Measurements from ENCODE around the gene BCR. TPM values are rescaled to one million over a fixed set of nuclear protein-coding genes. Genes with fewer than 3 reads are reported as not detected.

Gene BCR
- polyA plus RNA-seq, 1 donor from 2014 or later: 57.5 TPM

- Histone ChIP-seq H3K27me3 (ENCODE audit: insufficient read depth, low read depth, low read length) (no peaks in the 10 kb centered on the region), H3K79me2 (replicated peaks; ENCODE audit: insufficient read depth, low read length) (no peaks in the 10 kb centered on the region), H3K9ac (ENCODE audit: low read length) (no peak overlapping the region), H3K4me2 (ENCODE audit: low read length) (no peak overlapping the region), H4K20me1 (ENCODE audit: insufficient read depth) (no peaks in the 10 kb centered on the region), H2AFZ (ENCODE audit: low read depth, low read length) (no peak overlapping the region), H3F3A (ENCODE audit: insufficient read depth, low read length, poor library complexity, severe bottlenecking) (no peaks in the 10 kb centered on the region), H3K36me3 (ENCODE audit: insufficient read depth, low read length) (no peaks in the 10 kb centered on the region), H3K27ac (ENCODE audit: low read length) (no peak overlapping the region), H3K9me3 (ENCODE audit: low read length) (no peaks in the 10 kb centered on the region), H3K9me2 (ENCODE audit: insufficient read depth, low read length) (no peaks in the 10 kb centered on the region), H3K4me3 (ENCODE audit: low read length) (no peak overlapping the region)
- TF ChIP-seq TAF1 (IDR thresholded peaks at IDR 0.05; ENCODE audit: low read depth): no peak
- TF ChIP-seq RAD21 (conservative IDR thresholded peaks at IDR 0.05): no peak
Observed at GRCh38 chr22:23272834-23273233, 92.5 kb downstream of the BCR start.

- Histone ChIP-seq H2AFZ (ENCODE audit: low read depth, low read length) (no peak overlapping the region), H3F3A (ENCODE audit: insufficient read depth, low read length, poor library complexity, severe bottlenecking) (no peaks in the 10 kb centered on the region), H3K27ac (ENCODE audit: low read length) (no peak overlapping the region), H3K9me2 (ENCODE audit: insufficient read depth, low read length) (no peaks in the 10 kb centered on the region), H3K4me2 (ENCODE audit: low read length) (no peak overlapping the region), H3K79me2 (replicated peaks; ENCODE audit: insufficient read depth, low read length) (no peaks in the 10 kb centered on the region), H3K27me3 (ENCODE audit: insufficient read depth, low read depth, low read length) (no peaks in the 10 kb centered on the region), H3K9ac (ENCODE audit: low read length) (no peak overlapping the region), H3K4me3 (ENCODE audit: low read length) (no peak overlapping the region), H3K36me3 (ENCODE audit: insufficient read depth, low read length) (no peaks in the 10 kb centered on the region), H3K9me3 (ENCODE audit: low read length) (no peaks in the 10 kb centered on the region), H4K20me1 (ENCODE audit: insufficient read depth) (no peaks in the 10 kb centered on the region)
- TF ChIP-seq TAF1 (IDR thresholded peaks at IDR 0.05; ENCODE audit: low read depth) (no peak), MXI1 (conservative IDR thresholded peaks at IDR 0.05; ENCODE audit: poor library complexity, severe bottlenecking) (no peak), SMC3 (conservative IDR thresholded peaks at IDR 0.05; ENCODE audit: poor library complexity) (no peak)
Observed at GRCh38 chr22:23273445-23274145, 93.3 kb downstream of the BCR start.

GRCh38 chr22:23274146-23274526, 93.8 kb downstream of the BCR start:
- Histone ChIP-seq H3K9me3 (ENCODE audit: low read length) (no peaks in the 10 kb centered on the region), H3K9ac (ENCODE audit: low read length) (no peak overlapping the region), H3K36me3 (ENCODE audit: insufficient read depth, low read length) (no peaks in the 10 kb centered on the region), H3K4me2 (ENCODE audit: low read length) (no peak overlapping the region), H4K20me1 (ENCODE audit: insufficient read depth) (no peaks in the 10 kb centered on the region), H2AFZ (ENCODE audit: low read depth, low read length) (no peak overlapping the region), H3K79me2 (replicated peaks; ENCODE audit: insufficient read depth, low read length) (no peaks in the 10 kb centered on the region), H3K9me2 (ENCODE audit: insufficient read depth, low read length) (no peaks in the 10 kb centered on the region), H3F3A (ENCODE audit: insufficient read depth, low read length, poor library complexity, severe bottlenecking) (no peaks in the 10 kb centered on the region), H3K27me3 (ENCODE audit: insufficient read depth, low read depth, low read length) (no peaks in the 10 kb centered on the region), H3K27ac (ENCODE audit: low read length) (no peak overlapping the region), H3K4me3 (ENCODE audit: low read length) (no peak overlapping the region)
- TF ChIP-seq EP300 (conservative IDR thresholded peaks at IDR 0.05; ENCODE audit: poor library complexity, severe bottlenecking) (no peak), EZH2 (IDR thresholded peaks at IDR 0.05; ENCODE audit: borderline replicate concordance, insufficient read depth, low read length, poor library complexity, severe bottlenecking) (no peak), REST (IDR thresholded peaks at IDR 0.05; ENCODE audit: borderline replicate concordance) (no peak), RAD21 (conservative IDR thresholded peaks at IDR 0.05) (no peak), MXI1 (conservative IDR thresholded peaks at IDR 0.05; ENCODE audit: poor library complexity, severe bottlenecking) (no peak), SMC3 (conservative IDR thresholded peaks at IDR 0.05; ENCODE audit: poor library complexity) (no peak), POLR2AphosphoS5 (IDR thresholded peaks at IDR 0.05) (no peak), CTCF (IDR thresholded peaks at IDR 0.05; ENCODE audit: poor library complexity, severe bottlenecking) (no peak), TAF1 (IDR thresholded peaks at IDR 0.05; ENCODE audit: low read depth) (no peak)
